ENCODE measurements around the gene RPA1. TPM values are rescaled to one million over a fixed set of nuclear protein-coding genes. Genes with fewer than 3 reads are reported as not detected.
"Not testable (repeated sequence)": the region's sequence is repeated elsewhere in the genome, so short reads cannot be mapped to it uniquely, and the experiment has no call there.

Gene RPA1
- total RNA-seq, 1 experiment from 2014 or later: 198 TPM

GRCh38 chr17:1796800-1797199 lies 33.0 kb upstream of the RPA1 start (continued):
- TF ChIP-seq, protein P1, sequence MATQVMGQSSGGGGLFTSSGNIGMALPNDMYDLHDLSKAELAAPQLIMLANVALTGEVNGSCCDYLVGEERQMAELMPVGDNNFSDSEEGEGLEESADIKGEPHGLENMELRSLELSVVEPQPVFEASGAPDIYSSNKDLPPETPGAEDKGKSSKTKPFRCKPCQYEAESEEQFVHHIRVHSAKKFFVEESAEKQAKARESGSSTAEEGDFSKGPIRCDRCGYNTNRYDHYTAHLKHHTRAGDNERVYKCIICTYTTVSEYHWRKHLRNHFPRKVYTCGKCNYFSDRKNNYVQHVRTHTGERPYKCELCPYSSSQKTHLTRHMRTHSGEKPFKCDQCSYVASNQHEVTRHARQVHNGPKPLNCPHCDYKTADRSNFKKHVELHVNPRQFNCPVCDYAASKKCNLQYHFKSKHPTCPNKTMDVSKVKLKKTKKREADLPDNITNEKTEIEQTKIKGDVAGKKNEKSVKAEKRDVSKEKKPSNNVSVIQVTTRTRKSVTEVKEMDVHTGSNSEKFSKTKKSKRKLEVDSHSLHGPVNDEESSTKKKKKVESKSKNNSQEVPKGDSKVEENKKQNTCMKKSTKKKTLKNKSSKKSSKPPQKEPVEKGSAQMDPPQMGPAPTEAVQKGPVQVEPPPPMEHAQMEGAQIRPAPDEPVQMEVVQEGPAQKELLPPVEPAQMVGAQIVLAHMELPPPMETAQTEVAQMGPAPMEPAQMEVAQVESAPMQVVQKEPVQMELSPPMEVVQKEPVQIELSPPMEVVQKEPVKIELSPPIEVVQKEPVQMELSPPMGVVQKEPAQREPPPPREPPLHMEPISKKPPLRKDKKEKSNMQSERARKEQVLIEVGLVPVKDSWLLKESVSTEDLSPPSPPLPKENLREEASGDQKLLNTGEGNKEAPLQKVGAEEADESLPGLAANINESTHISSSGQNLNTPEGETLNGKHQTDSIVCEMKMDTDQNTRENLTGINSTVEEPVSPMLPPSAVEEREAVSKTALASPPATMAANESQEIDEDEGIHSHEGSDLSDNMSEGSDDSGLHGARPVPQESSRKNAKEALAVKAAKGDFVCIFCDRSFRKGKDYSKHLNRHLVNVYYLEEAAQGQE (IDR thresholded peaks at IDR 0.05; ENCODE audit: low read depth): no peak
- TF ChIP-seq SP1 (IDR thresholded peaks at IDR 0.05; ENCODE audit: low read depth): no peak

DNA sequence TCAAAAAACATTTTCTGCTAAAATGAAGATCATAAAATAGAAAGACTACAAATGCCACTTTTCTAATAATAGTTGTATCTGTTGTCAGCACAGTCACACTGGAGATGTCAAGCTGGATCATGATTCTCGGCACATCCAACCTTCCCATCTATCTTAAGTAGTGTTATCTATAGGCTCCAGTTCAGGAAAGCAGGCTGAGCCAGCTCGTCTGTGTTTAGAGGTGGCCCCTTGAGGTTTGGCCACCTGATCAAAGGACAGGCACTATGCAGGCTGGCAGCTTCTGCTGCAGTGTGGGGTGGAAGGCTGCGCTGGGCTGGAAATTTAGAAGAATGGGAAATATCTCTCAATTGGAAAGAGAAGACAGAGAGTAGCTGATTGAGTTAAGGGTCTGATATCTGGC lies 32.5 kb upstream of the RPA1 start:
- Histone ChIP-seq H4K20me1 (ENCODE audit: insufficient read depth) (no peaks in the 10 kb centered on the region), H3K36me3 (ENCODE audit: control insufficient read depth in 1 of 2, insufficient read depth in 2 of 2, low read length in 2 of 2) (peaks cover 7 to 12% of the 10 kb centered on the region in 2 experiments), H3K4me2 (ENCODE audit: low read length) (no peak overlapping the region), H3K9me2 (ENCODE audit: insufficient read depth) (no peaks in the 10 kb centered on the region), H3K4me1 (ENCODE audit: control insufficient read depth in 1 of 2, insufficient read depth in 2 of 2, low read length in 2 of 2) (no peaks in the 10 kb centered on the region), H2AFZ (ENCODE audit: low read depth, low read length, poor library complexity, severe bottlenecking) (no peak overlapping the region), H3K27ac (ENCODE audit: low read depth, low read length) (no peak overlapping the region), H3K9me3 (ENCODE audit: control insufficient read depth in 1 of 2, insufficient read depth in 1 of 2, low read depth in 1 of 2, low read length in 2 of 2) (no peaks in the 10 kb centered on the region), H3K79me2 (ENCODE audit: insufficient read depth, low read length) (peaks cover 50% of the 10 kb centered on the region), H3K9ac (ENCODE audit: low read length) (no peak overlapping the region), H3K27me3 (ENCODE audit: insufficient read depth, low read length) (no peaks in the 10 kb centered on the region), H3K4me3 (replicated peaks in 1 of 2; ENCODE audit: low read depth in 1 of 2, low read length in 2 of 2) (no peak overlapping the region)
- TF ChIP-seq, protein P1 (IDR thresholded peaks at IDR 0.05; ENCODE audit: low read depth): no peak
- BruUV-seq (replicated peaks): no TSS peak
- DNase-seq (ENCODE audit: low read depth, low spot score) (no peak), ATAC-seq (no peak)
- intact Hi-C loops (cut with micrococcal nuclease): no loop called here
- POLR2A ChIA-PET: no interaction called here
- CTCF ChIA-PET: no interaction called here
- RAD21 ChIA-PET (ENCODE audit: low non-redundant PET in 1 of 2, low total read pairs in 2 of 2, uncharacterized antibody in 2 of 2, unreplicated experiment in 2 of 2): no interaction called here

DNA sequence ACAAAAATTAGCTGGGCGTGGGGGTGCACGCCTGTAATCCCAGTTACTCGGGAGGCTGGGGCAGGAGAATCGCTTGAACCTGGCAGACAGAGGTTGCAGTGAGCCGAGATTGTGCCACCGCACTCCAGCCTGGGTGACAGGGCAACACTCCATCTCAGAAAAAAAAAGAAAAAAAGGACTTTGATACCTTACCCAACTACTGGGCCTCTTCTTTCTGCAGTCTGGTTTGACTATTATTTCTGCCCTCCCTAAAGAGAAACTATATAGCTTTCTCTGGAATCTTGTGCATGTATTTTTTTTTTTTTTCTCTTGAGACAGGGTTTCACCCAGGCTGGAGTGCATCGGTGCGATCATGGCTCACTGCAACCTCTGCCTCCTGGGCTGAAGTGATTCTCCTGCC lies 32.0 kb upstream of the RPA1 start:
- H3K36me3 ChIP-seq (ENCODE audit: control insufficient read depth in 1 of 2, insufficient read depth in 2 of 2, low read length in 2 of 2): peaks cover 7 to 12% of the 10 kb centered on the region in 2 experiments
- H3K4me3 ChIP-seq (replicated peaks in 1 of 2; ENCODE audit: low read depth in 1 of 2, low read length in 2 of 2); H3K27ac ChIP-seq (ENCODE audit: low read depth, low read length); H3K4me2 ChIP-seq (ENCODE audit: low read length); DNase-seq (ENCODE audit: low read depth, low spot score); H3K9ac ChIP-seq (ENCODE audit: low read length); H3K27me3 ChIP-seq (ENCODE audit: insufficient read depth, low read length); H3K9me2 ChIP-seq (ENCODE audit: insufficient read depth); ATAC-seq; H3K9me3 ChIP-seq (ENCODE audit: control insufficient read depth in 1 of 2, insufficient read depth in 1 of 2, low read depth in 1 of 2, low read length in 2 of 2); POLR2A ChIA-PET; RAD21 ChIA-PET (ENCODE audit: low non-redundant PET in 1 of 2, low total read pairs in 2 of 2, uncharacterized antibody in 2 of 2, unreplicated experiment in 2 of 2); H3K4me1 ChIP-seq (ENCODE audit: control insufficient read depth in 1 of 2, insufficient read depth in 2 of 2, low read length in 2 of 2); H2AFZ ChIP-seq (ENCODE audit: low read depth, low read length, poor library complexity, severe bottlenecking); H4K20me1 ChIP-seq (ENCODE audit: insufficient read depth); CTCF ChIA-PET; intact Hi-C loops (cut with micrococcal nuclease); BruUV-seq (replicated peaks): not testable (repeated sequence)
- H3K79me2 ChIP-seq (ENCODE audit: insufficient read depth, low read length): peaks cover 46% of the 10 kb centered on the region
